G401.6 (cell line): ENCODE measurements around the gene TUBA1A.
"Not testable (repeated sequence)": the region's sequence is repeated elsewhere in the genome, so short reads cannot be mapped to it uniquely, and the experiment has no call there.

Source experiments
- FAIRE-seq: peaks from 2 replicates; lab custom pipeline; 2012; peaks lifted over from hg19 to GRCh38; lab: Jason Lieb, UNC

TUBA1A gene

DNA sequence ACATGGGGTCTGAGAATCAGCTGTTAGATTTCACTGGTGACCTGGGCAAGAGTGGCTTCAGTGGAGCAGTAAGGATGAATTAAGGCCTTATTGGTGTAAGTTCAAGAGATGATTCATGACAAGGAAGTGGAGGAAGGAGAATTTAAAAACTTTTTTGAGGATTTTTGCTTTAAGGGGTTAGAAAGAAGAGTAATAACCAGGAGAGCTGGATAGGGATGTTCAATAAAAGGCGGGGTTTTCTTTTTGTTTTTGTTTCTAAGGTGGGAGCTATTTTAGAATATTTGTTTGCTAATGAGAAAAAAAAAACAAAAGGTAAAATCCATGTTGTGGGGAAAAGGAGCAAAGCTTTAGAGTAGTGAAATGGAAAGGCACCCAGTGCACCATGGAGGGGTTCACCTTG lies 42.5 kb downstream of the TUBA1A start:
- no peak for FAIRE-seq

DNA sequence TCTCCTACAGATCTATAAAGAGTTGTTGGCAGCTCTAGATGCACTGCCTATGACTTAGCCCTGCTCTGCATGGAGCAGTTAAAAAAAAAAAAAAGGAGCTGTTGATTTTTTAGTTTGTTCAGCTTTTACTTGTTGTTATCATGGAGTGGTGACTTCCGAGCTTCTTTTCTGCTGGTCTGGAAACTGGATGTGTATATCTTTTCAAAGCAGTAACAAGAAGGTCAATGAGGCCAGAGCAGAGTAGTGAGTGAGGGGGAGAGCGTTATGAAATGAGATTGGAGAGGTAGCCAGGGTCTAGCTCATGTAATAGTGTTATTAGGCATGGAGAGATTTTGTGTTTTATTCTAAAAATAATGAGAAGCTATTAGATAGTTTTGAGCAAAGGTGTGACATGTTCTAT lies 44.5 kb downstream of the TUBA1A start:
- FAIRE-seq: no peak

- no peak for FAIRE-seq
These were observed 49.9 kb downstream of the TUBA1A start for GRCh38 chr12:49138999-49139398.

- FAIRE-seq: no peak
These were observed 50.3 kb downstream of the TUBA1A start for GRCh38 chr12:49138587-49138986.

DNA sequence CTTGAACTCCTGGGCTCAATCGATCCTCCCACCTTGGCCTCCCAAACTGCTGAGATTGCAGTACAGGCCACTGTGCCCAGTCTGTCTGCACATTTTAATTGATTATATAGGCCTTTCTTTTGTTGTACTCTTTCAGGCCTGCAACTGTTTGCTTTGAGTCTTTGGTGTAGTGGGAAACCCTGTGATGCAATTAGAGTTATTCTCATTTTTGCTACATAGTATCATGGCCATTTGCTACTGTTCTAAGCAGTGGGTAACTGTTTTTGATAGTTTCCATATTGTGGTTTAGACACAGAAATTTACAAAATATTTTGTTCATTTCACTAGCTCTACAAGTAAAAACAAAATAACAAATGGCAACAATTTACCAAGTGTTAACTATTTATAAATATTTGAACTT lies 51.4 kb downstream of the TUBA1A start:
- no peak for FAIRE-seq

DNA sequence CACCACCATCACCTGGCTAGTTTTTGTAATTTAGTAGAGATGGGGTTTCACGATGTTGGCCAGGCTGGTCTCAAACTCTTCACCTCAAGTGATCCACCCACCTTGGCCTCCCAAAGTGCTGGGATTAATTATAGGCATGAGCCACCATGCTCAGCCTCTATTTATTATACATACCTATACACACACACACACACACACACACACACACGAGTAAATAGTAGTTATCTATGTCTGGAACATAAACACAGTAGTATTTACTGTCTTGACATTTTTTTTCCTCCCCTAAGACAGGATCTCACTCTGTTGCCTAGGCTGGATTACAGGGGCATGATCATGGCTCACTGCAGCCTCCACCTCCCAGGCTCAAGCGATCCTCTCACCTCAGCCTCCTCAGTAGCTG lies 51.9 kb downstream of the TUBA1A start:
- not testable (repeated sequence) for FAIRE-seq
